NCI-H1417 treated with DMSO at 0.1 percent for 48 hours (cell line): ENCODE data around the gene KL.

Source experiments
- DNase-seq: peaks from one replicate; lab custom pipeline; 2025; lab: John Stamatoyannopoulos, UW

The KL gene

GRCh38 chr13:33016414-33017322 lies at the start of gene KL:
Gene KL, plus strand, starts transcription at chr13:33016423. Its CDS starts 18 bp downstream, at chr13:33016441.
- DNase-seq = no peak

- no peak for DNase-seq
These were observed 48.5 kb upstream of the KL start for GRCh38 chr13:32967584-32968182.

- DNase-seq = no peak
These were observed 47.9 kb upstream of the KL start for GRCh38 chr13:32968316-32968715.

- DNase-seq = no peak
These were observed 47.4 kb upstream of the KL start for GRCh38 chr13:32968793-32969192.

- no peak for DNase-seq
These were observed 46.7 kb upstream of the KL start for GRCh38 chr13:32969516-32969941.

GRCh38 chr13:32976056-32976805 lies 40.0 kb upstream of the KL start:
- no peak for DNase-seq

- DNase-seq = no peak
These were observed 39.3 kb upstream of the KL start for GRCh38 chr13:32976912-32977311.

GRCh38 chr13:32977321-32977720 lies 38.9 kb upstream of the KL start:
- no peak for DNase-seq

GRCh38 chr13:32978278-32978677 lies 37.9 kb upstream of the KL start:
- no peak for DNase-seq

GRCh38 chr13:32983058-32983457 lies 33.2 kb upstream of the KL start:
- DNase-seq = no peak

GRCh38 chr13:32984857-32985626 lies 31.2 kb upstream of the KL start:
- DNase-seq = peak; percentile 35

- no peak for DNase-seq
These were observed 29.7 kb upstream of the KL start for GRCh38 chr13:32986552-32986951.

GRCh38 chr13:32987462-32987861 lies 28.8 kb upstream of the KL start:
- no peak for DNase-seq

GRCh38 chr13:32988608-32989289 lies 27.5 kb upstream of the KL start:
- no peak for DNase-seq

- no peak for DNase-seq
These were observed 26.9 kb upstream of the KL start for GRCh38 chr13:32989290-32989667.

GRCh38 chr13:32989942-32990341 lies 26.3 kb upstream of the KL start:
- DNase-seq = no peak

- DNase-seq = no peak
These were observed 23.1 kb upstream of the KL start for GRCh38 chr13:32993145-32993544.

- DNase-seq = no peak
These were observed 18.8 kb upstream of the KL start for GRCh38 chr13:32997399-32997798.

- no peak for DNase-seq
These were observed 17.3 kb upstream of the KL start for GRCh38 chr13:32998966-32999365.

GRCh38 chr13:33000365-33000764 lies 15.9 kb upstream of the KL start:
- DNase-seq = no peak

GRCh38 chr13:33003458-33004019 lies 12.7 kb upstream of the KL start:
- peak; percentile 24 for DNase-seq
